Subcutaneous abdominal adipose tissue (tissue), 5 donors: ENCODE data around the gene CPN1.
"Not testable (repeated sequence)": the region's sequence is repeated elsewhere in the genome, so short reads cannot be mapped to it uniquely, and the experiment has no call there.

Experiments
- H3K27ac ChIP-seq: one replicate; pipeline ENCODE4 v1.7.0; 2013; ENCODE audit warnings: low read depth, mild to moderate bottlenecking, inconsistent platforms, low read length, moderate library complexity
- H3K27me3 ChIP-seq, 5 donors: one replicate each; pipeline ENCODE4 v1.7.0; 2013; ENCODE audit warnings: low read length in 5 of 5, inconsistent platforms in 1 of 5; ENCODE audit not compliant: control insufficient read depth in 5 of 5, insufficient read depth in 4 of 5
- H3K36me3 ChIP-seq, 5 donors: one replicate each; pipeline ENCODE4 v1.7.0; 2013; ENCODE audit warnings: low read length in 5 of 5; ENCODE audit not compliant: control insufficient read depth in 5 of 5, insufficient read depth in 5 of 5
- H3K4me1 ChIP-seq, 5 donors: one replicate each; pipeline ENCODE4 v1.7.0; 2013; ENCODE audit warnings: low read length in 5 of 5, mild to moderate bottlenecking in 3 of 5, moderate library complexity in 1 of 5; ENCODE audit not compliant: control insufficient read depth in 5 of 5, insufficient read depth in 5 of 5
- H3K4me3 ChIP-seq, 5 donors: one replicate each; pipeline ENCODE4 v1.7.0; 2013; ENCODE audit warnings: low read length in 5 of 5, low read depth in 1 of 5
- H3K9ac ChIP-seq, 5 donors: one replicate each; pipeline ENCODE4 v1.7.0; 2013; ENCODE audit warnings: low read length in 5 of 5, mild to moderate bottlenecking in 4 of 5, moderate library complexity in 3 of 5
- H3K9me3 ChIP-seq, 5 donors: one replicate each; pipeline ENCODE4 v1.7.0; 2013; ENCODE audit warnings: low read length in 5 of 5; ENCODE audit not compliant: control insufficient read depth in 5 of 5
- donor health status: healthy.
- donor health status: healthy.
- donor health status: healthy.
- donor health status: healthy.
- donor health status: healthy.

Gene CPN1

DNA sequence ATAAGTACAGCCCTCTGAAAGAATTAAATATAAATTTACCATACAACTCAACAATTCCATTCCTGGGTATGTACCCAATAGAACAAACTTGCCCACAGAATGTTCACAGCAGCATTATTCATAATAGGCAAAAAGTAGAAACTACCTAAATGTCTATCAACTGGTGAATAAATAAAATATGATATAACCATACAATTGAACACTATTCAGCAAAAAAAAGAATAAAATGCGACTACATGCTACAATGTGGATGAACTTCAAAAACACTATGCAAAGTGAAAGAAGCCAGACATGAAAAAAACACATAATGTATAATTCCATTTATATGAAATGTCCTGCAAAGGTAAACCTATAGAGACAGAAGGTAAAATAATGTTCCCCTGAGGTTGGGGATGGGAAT is 2.0 kb upstream of the CPN1 start:
- Histone ChIP-seq H3K27me3 (peaks cover 0 to 9% (median 0%) of the 10 kb centered on the region in 5 donors), H3K9ac (no peak overlapping the region), H3K27ac (no peak overlapping the region), H3K9me3 (no peaks in the 10 kb centered on the region), H3K4me3 (no peak overlapping the region), H3K36me3 (no peaks in the 10 kb centered on the region), H3K4me1 (no peaks in the 10 kb centered on the region)

DNA sequence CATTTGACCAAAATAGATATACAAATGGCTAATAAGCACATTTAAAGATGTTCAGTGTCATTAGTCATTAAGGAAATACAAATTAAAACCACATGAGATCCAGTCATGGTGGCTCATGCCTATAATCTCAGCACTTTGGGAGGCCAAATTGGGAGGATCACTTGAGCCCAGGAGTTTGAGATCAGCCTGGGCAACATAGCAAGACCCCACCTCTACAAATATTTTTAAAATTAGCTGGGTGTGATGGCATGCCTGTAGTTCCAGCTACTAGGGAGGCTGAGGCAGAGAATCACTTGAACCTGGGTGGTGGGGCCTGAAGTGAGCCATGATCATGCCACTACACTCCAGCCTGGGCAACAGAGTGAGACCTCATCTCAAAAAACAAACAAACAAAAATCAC is 607 bp upstream of the CPN1 start:
- not testable (repeated sequence) for H3K9me3 ChIP-seq, H3K27ac ChIP-seq, H3K4me1 ChIP-seq, H3K27me3 ChIP-seq, H3K36me3 ChIP-seq, H3K9ac ChIP-seq, H3K4me3 ChIP-seq

DNA sequence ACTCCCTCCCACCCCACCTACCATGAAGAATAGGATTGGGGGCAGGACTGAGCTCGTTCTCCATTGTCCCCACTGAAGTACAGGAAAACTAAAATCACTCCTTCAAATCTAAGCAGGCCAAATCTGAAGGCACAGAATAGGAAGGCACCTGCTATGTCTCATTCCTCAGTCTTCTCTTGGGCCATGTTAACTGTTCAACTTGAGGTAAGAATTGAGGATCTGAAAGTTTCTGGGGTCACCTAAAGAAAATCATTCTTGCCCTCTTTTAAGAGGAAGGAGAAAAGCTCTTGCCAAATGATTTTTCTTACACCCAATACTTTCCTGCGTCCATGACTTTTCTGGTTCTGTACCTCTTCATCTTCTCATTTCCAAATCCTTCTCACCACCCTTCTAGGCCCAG is 4.9 kb downstream of the CPN1 start:
- Histone ChIP-seq H3K4me3 (no peak overlapping the region), H3K4me1 (no peaks in the 10 kb centered on the region), H3K27me3 (peaks cover 0 to 7% (median 0%) of the 10 kb centered on the region in 5 donors), H3K9ac (no peak overlapping the region), H3K36me3 (no peaks in the 10 kb centered on the region), H3K9me3 (no peaks in the 10 kb centered on the region), H3K27ac (no peak overlapping the region)

DNA sequence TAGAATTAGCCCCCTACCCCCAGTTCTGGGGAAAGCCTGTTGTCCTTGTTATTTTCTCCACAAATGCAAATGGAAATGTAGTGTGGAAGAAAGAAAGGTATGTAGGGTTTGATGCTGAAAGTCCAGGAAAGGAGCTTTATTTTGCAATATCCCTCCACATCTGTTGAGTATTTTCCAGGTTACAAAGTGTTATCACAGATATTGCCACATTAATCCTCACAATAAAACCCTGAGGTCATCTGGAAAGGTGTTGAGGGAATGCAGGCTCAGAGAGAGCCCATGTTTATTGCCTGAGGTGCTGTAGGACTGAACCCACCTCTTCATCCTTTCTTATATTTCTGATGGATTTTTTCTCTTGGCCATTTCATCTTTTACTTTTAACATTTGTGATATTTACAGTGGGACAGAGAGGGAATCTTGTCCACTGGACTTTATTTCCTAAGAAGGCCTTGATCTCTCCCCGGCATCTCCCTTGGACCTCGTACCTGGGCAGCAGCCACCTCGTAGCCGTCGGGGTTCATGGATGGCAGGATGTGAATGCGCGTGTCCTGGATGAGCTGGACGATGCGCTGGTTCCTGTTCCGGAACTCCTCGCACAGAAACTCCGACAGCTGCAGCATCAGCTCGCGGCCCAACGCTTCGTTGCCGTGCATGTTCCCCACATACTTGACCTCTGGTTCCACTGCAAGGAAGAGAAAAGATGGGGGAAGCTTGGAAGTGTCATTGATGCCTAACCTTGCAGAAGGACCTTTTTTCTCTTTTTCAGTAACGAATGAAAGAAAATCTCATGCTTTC is 6.0 kb downstream of the CPN1 start:
- Histone ChIP-seq H3K9me3 (no peaks in the 10 kb centered on the region), H3K27ac (no peak overlapping the region), H3K9ac (no peak overlapping the region)

DNA sequence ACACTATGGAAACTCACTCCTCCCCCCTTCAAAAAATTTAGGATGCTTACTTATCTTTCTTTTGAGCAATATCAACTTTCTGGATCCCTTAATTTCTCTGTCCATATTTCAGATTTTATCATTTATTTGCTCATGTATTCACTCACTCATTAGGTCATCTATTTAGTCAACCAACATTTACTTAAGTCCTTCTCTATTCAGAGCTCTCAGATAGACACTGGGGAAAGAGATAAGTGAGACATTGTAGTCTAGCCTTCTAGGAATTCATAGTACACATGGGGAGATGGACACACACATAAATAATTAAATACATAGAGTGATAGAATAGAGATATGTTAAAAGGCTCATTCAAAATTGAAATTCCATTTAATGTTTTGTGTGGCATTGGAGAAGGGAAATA is 9.2 kb downstream of the CPN1 start:
- H3K9ac ChIP-seq: no peak overlapping the region
- H3K9me3 ChIP-seq: no peaks in the 10 kb centered on the region
- H3K4me1 ChIP-seq: no peaks in the 10 kb centered on the region
- no peaks in the 10 kb centered on the region for H3K36me3 ChIP-seq
- H3K27me3 ChIP-seq: no peaks in the 10 kb centered on the region
- no peak overlapping the region for H3K4me3 ChIP-seq
- no peak overlapping the region for H3K27ac ChIP-seq

More for the DNA sequence above, 6.0 kb downstream of the CPN1 start:
- Histone ChIP-seq H3K36me3 (no peaks in the 10 kb centered on the region), H3K4me3 (no peak overlapping the region), H3K27me3 (peaks cover 0 to 3% (median 0%) of the 10 kb centered on the region in 5 donors), H3K4me1 (no peaks in the 10 kb centered on the region)

DNA sequence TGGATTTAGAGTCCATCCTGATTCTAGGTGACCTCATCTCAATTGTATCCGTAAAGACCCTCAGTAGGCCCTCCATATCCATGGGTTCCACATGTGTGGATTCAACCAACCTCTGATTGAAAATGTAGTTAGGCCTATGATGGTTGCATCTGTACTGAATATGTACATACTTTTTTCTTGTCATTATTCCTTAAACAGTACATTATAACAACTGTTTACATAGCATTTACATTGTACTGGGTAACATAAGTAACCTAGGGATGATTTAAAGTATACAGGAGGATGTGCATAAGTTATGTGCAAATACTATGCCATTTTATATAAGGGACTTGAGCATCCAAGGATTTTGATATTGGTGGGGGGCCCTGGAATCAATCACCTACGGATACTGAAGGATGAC is 10.1 kb downstream of the CPN1 start:
- H3K4me3 ChIP-seq: no peak overlapping the region
- no peaks in the 10 kb centered on the region for H3K4me1 ChIP-seq
- H3K36me3 ChIP-seq: no peaks in the 10 kb centered on the region
- H3K9me3 ChIP-seq: no peaks in the 10 kb centered on the region
- H3K9ac ChIP-seq: no peak overlapping the region
- H3K27ac ChIP-seq: no peak overlapping the region
- H3K27me3 ChIP-seq: peaks cover 0 to under 1% (median 0%) of the 10 kb centered on the region in 5 donors

DNA sequence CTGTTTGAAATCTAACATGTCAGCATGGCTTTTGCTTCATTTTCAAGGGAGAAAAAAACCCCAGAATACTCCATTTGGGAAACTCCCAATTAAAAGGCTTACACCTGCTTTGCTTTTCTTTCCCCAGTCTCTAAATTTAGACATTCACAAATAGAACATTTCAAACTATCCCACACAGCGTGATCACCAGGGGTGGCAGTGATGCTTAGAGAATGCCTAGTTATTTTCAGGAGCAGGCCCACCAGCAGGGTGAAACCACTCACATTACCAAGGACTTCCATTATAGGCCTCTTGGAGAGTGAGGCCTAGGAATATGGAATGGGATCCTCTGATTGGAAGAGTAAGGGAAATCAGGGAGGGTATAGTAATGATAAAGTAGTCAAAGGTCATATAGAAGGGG is 14.2 kb downstream of the CPN1 start:
- H3K9me3 ChIP-seq: no peaks in the 10 kb centered on the region
- H3K27me3 ChIP-seq: peaks cover 0 to 8% (median 3%) of the 10 kb centered on the region in 5 donors
- H3K4me1 ChIP-seq: no peaks in the 10 kb centered on the region
- no peak overlapping the region for H3K4me3 ChIP-seq
- H3K27ac ChIP-seq: no peak overlapping the region
- H3K9ac ChIP-seq: no peak overlapping the region
- H3K36me3 ChIP-seq: no peaks in the 10 kb centered on the region

DNA sequence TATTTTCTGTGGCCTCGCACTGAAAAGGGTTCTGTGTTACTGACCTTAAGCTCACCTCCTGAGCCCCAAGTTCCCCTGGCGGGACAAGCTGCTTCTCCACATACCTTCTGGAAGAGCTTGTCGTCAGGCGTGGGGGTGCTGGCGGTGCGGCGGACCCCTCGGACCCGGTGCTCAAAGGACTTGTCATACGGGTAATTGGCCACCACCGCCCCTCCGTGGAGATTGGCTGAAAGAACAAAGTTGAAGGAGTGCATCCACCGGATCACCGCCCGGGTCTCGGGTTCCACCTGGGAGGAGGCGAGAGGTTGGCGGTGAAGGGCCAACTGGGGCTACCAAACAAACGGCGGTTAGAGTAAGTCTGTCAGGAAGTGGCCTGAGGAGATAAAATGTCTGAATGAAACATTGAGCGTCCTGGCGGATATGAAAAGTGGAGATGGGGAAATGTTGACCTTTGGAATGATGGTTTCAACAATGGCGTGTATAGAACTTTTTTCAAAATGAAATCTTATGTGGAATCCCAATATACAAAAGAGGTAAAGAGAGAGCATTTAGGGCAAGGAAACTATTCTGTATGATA is 16.5 kb downstream of the CPN1 start:
- H3K4me3 ChIP-seq: no peak overlapping the region
- no peak overlapping the region for H3K27ac ChIP-seq

DNA sequence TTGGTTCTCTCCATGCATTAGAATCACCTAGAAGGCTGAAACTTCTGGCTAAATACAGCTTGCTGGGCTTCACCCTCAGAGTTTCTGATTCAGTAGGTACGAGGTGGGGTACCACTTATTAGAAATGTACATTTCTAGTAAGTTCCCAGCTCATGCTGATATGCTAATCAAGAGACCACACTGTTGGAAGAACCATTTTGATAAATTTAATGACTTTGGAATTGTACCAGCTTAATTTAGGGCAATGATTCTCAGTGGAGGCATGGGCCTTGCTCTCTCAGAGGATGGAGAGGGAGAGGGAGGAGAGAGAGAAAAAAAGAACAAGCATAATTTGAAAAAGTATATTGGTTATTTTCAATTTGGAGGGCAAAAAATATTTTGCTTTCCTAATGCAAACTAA is 20.3 kb downstream of the CPN1 start:
- H3K27ac ChIP-seq: no peak overlapping the region

More for the DNA sequence above, 16.5 kb downstream of the CPN1 start:
- H3K27me3 ChIP-seq: peaks cover 0 to 8% (median 3%) of the 10 kb centered on the region in 5 donors
- no peaks in the 10 kb centered on the region for H3K4me1 ChIP-seq
- H3K36me3 ChIP-seq: no peaks in the 10 kb centered on the region
- no peaks in the 10 kb centered on the region for H3K9me3 ChIP-seq
- H3K9ac ChIP-seq: no peak overlapping the region

DNA sequence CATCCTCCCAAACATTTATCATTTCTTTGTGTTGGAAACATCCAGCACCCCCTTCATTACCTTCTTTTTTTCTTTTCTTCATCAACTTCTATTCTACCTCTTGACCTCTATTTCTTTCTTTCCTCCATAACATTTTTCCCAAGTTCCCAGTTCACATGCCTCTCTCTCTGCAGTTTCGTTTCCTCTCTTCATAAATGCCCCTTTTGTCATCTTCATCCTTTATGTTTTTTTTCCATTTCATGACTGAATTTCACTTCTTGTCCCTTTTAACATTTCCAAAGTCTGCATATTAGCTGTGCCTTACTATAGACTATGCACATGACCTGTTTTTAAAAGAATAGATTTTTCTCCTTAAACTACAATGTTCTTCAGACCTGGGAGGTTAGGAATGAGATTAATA is 23.7 kb downstream of the CPN1 start:
- Histone ChIP-seq H3K4me1 (no peaks in the 10 kb centered on the region), H3K36me3 (no peaks in the 10 kb centered on the region), H3K4me3 (no peak overlapping the region), H3K27ac (no peak overlapping the region), H3K9ac (no peak overlapping the region), H3K27me3 (peaks cover 0 to 6% (median 2%) of the 10 kb centered on the region in 5 donors), H3K9me3 (peaks cover 0 to 8% (median 4%) of the 10 kb centered on the region in 5 donors)

More for the DNA sequence above, 20.3 kb downstream of the CPN1 start:
- no peaks in the 10 kb centered on the region for H3K36me3 ChIP-seq
- peaks cover 0 to 9% (median 3%) of the 10 kb centered on the region in 5 donors for H3K27me3 ChIP-seq
- no peak overlapping the region for H3K9ac ChIP-seq
- peaks cover 0 to 3% (median 0%) of the 10 kb centered on the region in 5 donors for H3K9me3 ChIP-seq
- H3K4me3 ChIP-seq: no peak overlapping the region
- H3K4me1 ChIP-seq: no peaks in the 10 kb centered on the region
